Vagina (tissue), 2 donors: Measurements from ENCODE around the gene ESYT2.

ENCODE experiments used
- POLR2AphosphoS5 ChIP-seq, 2 donors: sonication (generic); formaldehyde crosslinking; IDR thresholded peaks; one replicate each; pipeline ENCODE4 v1.9.0; 2017; ENCODE audit warnings: antibody characterized with exemption in 2 of 2, mild to moderate bottlenecking in 2 of 2, low read depth in 1 of 2; ENCODE audit not compliant: insufficient read depth in 1 of 2
- TF ChIP-seq, protein P1 (sequence below), 3 experiments: fragments of 450-650 bp in 2 of 3; fragments of 200-600 bp in 1 of 3; sonication (generic) in 1 of 3; IDR thresholded peaks; one replicate each; pipeline ENCODE4 v1.5.1; 2017 to 2019; ENCODE audit warnings: antibody characterized with exemption in 3 of 3, mild to moderate bottlenecking in 2 of 3, moderate library complexity in 2 of 3

DNA sequence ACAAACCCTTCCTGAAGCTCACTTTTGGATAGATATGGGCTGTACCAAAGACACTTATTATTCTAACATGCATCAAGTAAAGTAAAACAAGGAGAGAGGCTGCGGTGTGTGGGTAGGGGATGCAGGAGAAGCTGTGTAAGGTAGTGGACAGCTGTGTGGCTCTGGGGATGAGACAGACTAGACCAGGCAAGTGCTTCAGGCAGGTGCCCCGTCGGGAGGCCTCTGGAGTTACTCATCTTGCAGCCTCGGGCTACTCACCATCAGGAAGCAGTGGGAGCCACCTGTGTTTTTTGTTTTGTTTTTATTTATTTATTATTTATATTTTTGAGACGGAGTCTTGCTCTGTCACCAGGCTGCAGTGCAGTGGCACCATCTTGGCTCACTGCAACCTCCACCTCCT lies 75.4 kb downstream of the ESYT2 start:
- TF ChIP-seq, protein P1, sequence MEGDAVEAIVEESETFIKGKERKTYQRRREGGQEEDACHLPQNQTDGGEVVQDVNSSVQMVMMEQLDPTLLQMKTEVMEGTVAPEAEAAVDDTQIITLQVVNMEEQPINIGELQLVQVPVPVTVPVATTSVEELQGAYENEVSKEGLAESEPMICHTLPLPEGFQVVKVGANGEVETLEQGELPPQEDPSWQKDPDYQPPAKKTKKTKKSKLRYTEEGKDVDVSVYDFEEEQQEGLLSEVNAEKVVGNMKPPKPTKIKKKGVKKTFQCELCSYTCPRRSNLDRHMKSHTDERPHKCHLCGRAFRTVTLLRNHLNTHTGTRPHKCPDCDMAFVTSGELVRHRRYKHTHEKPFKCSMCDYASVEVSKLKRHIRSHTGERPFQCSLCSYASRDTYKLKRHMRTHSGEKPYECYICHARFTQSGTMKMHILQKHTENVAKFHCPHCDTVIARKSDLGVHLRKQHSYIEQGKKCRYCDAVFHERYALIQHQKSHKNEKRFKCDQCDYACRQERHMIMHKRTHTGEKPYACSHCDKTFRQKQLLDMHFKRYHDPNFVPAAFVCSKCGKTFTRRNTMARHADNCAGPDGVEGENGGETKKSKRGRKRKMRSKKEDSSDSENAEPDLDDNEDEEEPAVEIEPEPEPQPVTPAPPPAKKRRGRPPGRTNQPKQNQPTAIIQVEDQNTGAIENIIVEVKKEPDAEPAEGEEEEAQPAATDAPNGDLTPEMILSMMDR (IDR thresholded peaks at IDR 0.05): no peak
- TF ChIP-seq POLR2AphosphoS5 (IDR thresholded peaks at IDR 0.05; ENCODE audit: insufficient read depth in 1 of 2, low read depth in 1 of 2): no peak
